ENCODE data around the gene DLG2.

- TF ChIP-seq POLR2A (IDR thresholded peaks at IDR 0.05; ENCODE audit: control extremely low read depth in 1 of 2, low read depth in 2 of 2, low read length in 2 of 2) (no peak), CTCF (IDR thresholded peaks at IDR 0.05; ENCODE audit: control extremely low read depth in 1 of 3, insufficient read depth in 1 of 3, low read depth in 1 of 3, low read length in 3 of 3) (no peak), KDM4A (IDR thresholded peaks at IDR 0.05; ENCODE audit: low read depth, low read length, severe bottlenecking) (no peak), YY1 (IDR thresholded peaks at IDR 0.05; ENCODE audit: low read depth, low read length) (no peak), POU5F1 (IDR thresholded peaks at IDR 0.05; ENCODE audit: low read depth, low read length) (no peak), PHF8 (conservative IDR thresholded peaks at IDR 0.05; ENCODE audit: low read depth, low read length) (no peak), TCF12 (IDR thresholded peaks at IDR 0.05; ENCODE audit: low read depth, low read length) (no peak), SP1 (IDR thresholded peaks at IDR 0.05; ENCODE audit: low read depth, low read length) (no peak), CEBPB (IDR thresholded peaks at IDR 0.05; ENCODE audit: low read depth, low read length) (no peak), BACH1 (IDR thresholded peaks at IDR 0.05; ENCODE audit: low read length) (no peak), EP300 (IDR thresholded peaks at IDR 0.05; ENCODE audit: borderline replicate concordance in 1 of 2, low read depth in 2 of 2, low read length in 2 of 2) (no peak), ATF2 (IDR thresholded peaks at IDR 0.05; ENCODE audit: low read length) (no peak), JUND (IDR thresholded peaks at IDR 0.05; ENCODE audit: low read length) (no peak)
Observed at GRCh38 chr11:84518631-84519183, 1108.4 kb downstream of the DLG2 start.
